Hepatocyte (in vitro differentiated cells): ENCODE results near the gene UBR1. TPM values are rescaled to one million over a fixed set of nuclear protein-coding genes. Genes with fewer than 3 reads are reported as not detected.
"Not testable (repeated sequence)": the region's sequence is repeated elsewhere in the genome, so short reads cannot be mapped to it uniquely, and the experiment has no call there.

Experiments
- DNase-seq: peaks from one replicate; pipeline ENCODE4 v3.0.0-alpha.2; 2016; ENCODE audit warnings: low spot score
- H2AFZ ChIP-seq: fragments of 200-600 bp; sonication (generic); 2 replicates; pipeline ENCODE4 v1.6.0; 2016; ENCODE audit warnings: antibody characterized with exemption, mild to moderate bottlenecking
- H3K27ac ChIP-seq: fragments of 200-600 bp; sonication (generic); 2 replicates; pipeline ENCODE4 v1.5.1; 2016; ENCODE audit warnings: mild to moderate bottlenecking
- H3K27me3 ChIP-seq: fragments of 200-600 bp; sonication (generic); 2 replicates; pipeline ENCODE4 v1.6.1; 2016
- H3K36me3 ChIP-seq: fragments of 200-600 bp; sonication (generic); replicated peaks from 2 replicates; pipeline ENCODE4 v1.5.1; 2016; ENCODE audit warnings: low read depth; ENCODE audit not compliant: insufficient read depth
- H3K4me1 ChIP-seq: fragments of 200-600 bp; sonication (generic); 2 replicates; pipeline ENCODE4 v1.5.1; 2016; ENCODE audit warnings: mild to moderate bottlenecking, moderate library complexity; ENCODE audit not compliant: insufficient read depth
- H3K4me2 ChIP-seq: fragments of 200-600 bp; sonication (generic); 2 replicates; pipeline ENCODE4 v1.6.0; 2016
- H3K4me3 ChIP-seq: fragments of 200-600 bp; sonication (generic); 2 replicates; pipeline ENCODE4 v1.5.1; 2016; ENCODE audit warnings: mild to moderate bottlenecking
- H3K79me2 ChIP-seq: fragments of 200-600 bp; sonication (generic); 2 replicates; pipeline ENCODE4 v1.6.0; 2017; ENCODE audit warnings: mild to moderate bottlenecking
- H3K9me2 ChIP-seq: fragments of 200-600 bp; sonication (generic); replicated peaks from 2 replicates; pipeline ENCODE4 v1.6.0; 2017; ENCODE audit warnings: mild to moderate bottlenecking; ENCODE audit not compliant: insufficient read depth
- H3K9me3 ChIP-seq: fragments of 200-600 bp; sonication (generic); 2 replicates; pipeline ENCODE4 v1.5.1; 2016; ENCODE audit warnings: low read depth, mild to moderate bottlenecking
- H4K20me1 ChIP-seq: fragments of 200-600 bp; sonication (generic); 2 replicates; pipeline ENCODE4 v1.6.0; 2016; ENCODE audit warnings: mild to moderate bottlenecking; ENCODE audit not compliant: insufficient read depth, poor library complexity, severe bottlenecking
- EZH2 ChIP-seq: fragments of 200-600 bp; sonication (generic); IDR thresholded peaks from 2 replicates; pipeline ENCODE4 v1.6.1; 2016; ENCODE audit warnings: antibody characterized with exemption, mild to moderate bottlenecking, borderline replicate concordance
- EZH2phosphoT487 ChIP-seq: fragments of 200-600 bp; sonication (generic); IDR thresholded peaks from one replicate; pipeline ENCODE4 v1.6.1; 2018; ENCODE audit warnings: antibody characterized with exemption, mild to moderate bottlenecking, low read depth, moderate library complexity; ENCODE audit not compliant: unreplicated experiment, severe bottlenecking
- WGBS: methylation state at CpG from one replicate; pipeline ENCODE4 v1.1.6; 2016; ENCODE audit warnings: low lambda C conversion rate; ENCODE audit errors: missing lambda C conversion rate; 5-methylcytosine and 5-hydroxymethylcytosine counted together
- polyA plus RNA-seq: library from polyadenylated mRNA; unstranded; fragments of >200 nt; fragmentation: Nextera tagmentation; extraction: Ambion mirVana; gene quantifications from 2 replicates; pipeline ENCODE4 v1.2.1, GENCODE V29; 2016
- total RNA-seq: library from RNA; depleted of rRNA; stranded (reverse); fragments of >200 nt; gene quantifications from 2 replicates; pipeline ENCODE4 v1.2.3, GENCODE V29; 2014
- TF ChIP-seq, protein P1 (sequence below): fragments of 200-600 bp; sonication (generic); IDR thresholded peaks from 2 replicates; pipeline ENCODE4 v1.5.1; 2016; ENCODE audit warnings: antibody characterized with exemption, mild to moderate bottlenecking; ENCODE audit not compliant: poor library complexity

The UBR1 gene
- total and polyA plus RNA-seq, 2 experiments from 2014 or later = 14.8 to 32.5 TPM

DNA sequence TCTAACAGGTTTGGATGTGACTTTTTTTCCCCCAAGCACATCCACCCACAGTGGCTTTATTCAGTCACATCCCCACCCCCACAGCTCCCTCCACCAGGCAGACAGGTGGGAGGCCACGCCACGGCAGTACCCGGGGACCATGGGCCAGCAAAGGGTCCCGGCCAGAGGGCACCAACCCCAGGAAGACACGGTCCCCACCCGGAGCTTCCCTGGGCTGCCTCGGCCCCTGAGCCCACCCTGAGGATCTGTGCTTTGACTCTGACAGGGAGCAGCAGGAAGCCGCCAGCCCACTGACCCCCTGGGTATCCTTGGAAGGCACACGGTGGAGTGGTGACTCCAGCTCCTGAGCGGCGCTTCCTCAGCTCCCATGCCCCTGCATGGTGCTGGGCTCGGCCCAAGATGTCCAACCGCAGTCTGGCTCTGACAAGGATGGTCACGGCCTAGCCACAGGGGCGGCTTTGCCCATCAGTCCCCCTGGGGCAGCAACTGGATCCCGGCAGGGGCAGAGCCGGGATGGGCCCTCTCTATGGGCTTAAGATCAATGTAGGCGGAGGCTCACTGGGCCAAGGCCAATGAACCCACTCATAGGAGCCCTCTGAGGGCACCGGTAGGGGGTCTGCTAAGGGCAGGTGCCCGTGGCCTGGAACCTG, 119.0 kb downstream of the UBR1 start:
- H3K27ac ChIP-seq = no peak overlapping the region
- TF ChIP-seq EZH2 (no peak), EZH2phosphoT487 (no peak)
- TF ChIP-seq, protein P1, sequence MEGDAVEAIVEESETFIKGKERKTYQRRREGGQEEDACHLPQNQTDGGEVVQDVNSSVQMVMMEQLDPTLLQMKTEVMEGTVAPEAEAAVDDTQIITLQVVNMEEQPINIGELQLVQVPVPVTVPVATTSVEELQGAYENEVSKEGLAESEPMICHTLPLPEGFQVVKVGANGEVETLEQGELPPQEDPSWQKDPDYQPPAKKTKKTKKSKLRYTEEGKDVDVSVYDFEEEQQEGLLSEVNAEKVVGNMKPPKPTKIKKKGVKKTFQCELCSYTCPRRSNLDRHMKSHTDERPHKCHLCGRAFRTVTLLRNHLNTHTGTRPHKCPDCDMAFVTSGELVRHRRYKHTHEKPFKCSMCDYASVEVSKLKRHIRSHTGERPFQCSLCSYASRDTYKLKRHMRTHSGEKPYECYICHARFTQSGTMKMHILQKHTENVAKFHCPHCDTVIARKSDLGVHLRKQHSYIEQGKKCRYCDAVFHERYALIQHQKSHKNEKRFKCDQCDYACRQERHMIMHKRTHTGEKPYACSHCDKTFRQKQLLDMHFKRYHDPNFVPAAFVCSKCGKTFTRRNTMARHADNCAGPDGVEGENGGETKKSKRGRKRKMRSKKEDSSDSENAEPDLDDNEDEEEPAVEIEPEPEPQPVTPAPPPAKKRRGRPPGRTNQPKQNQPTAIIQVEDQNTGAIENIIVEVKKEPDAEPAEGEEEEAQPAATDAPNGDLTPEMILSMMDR = no peak
- no peak overlapping the region for H2AFZ ChIP-seq
- no peak overlapping the region for H3K4me3 ChIP-seq
- H3K9me2 ChIP-seq = no peaks in the 10 kb centered on the region
- H3K4me1 ChIP-seq = no peaks in the 10 kb centered on the region
- H3K9me3 ChIP-seq = no peaks in the 10 kb centered on the region
- no peaks in the 10 kb centered on the region for H3K79me2 ChIP-seq
- DNase-seq = no peak
- H3K36me3 ChIP-seq = no peaks in the 10 kb centered on the region
- no peaks in the 10 kb centered on the region for H4K20me1 ChIP-seq
- no peaks in the 10 kb centered on the region for H3K27me3 ChIP-seq
- 99% methylated on average over 20 of the region's 20 CpGs for WGBS
- H3K4me2 ChIP-seq = no peak overlapping the region

DNA sequence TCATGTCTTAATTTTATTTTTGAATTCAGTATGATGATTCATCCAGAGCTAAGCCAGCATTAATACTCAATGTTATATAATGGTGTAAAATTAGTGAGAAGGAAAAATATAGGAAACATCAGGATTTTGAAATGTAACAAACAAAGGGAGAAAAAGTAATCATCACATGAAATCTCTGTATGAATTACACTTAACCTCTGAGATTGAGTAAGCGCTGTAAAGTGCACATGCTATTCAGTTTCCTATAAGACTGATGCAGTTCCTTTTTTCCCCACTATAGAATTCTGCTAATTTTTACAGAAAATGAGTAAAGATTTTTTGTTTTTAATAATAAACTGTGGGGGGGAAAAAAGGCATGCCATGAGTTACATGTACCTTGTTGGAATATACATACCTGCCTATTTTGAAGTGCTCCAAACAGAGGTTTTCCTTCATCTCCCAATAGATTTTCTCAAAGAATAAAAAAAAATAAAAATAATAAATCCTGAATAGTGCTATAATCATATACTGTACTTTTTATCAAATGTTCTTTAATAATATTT, 121.3 kb downstream of the UBR1 start:
- H3K79me2 ChIP-seq = no peaks in the 10 kb centered on the region
- H3K4me1 ChIP-seq = no peaks in the 10 kb centered on the region
- no peaks in the 10 kb centered on the region for H3K36me3 ChIP-seq
- TF ChIP-seq EZH2phosphoT487 (no peak), EZH2 (no peak)
- TF ChIP-seq, protein P1 = no peak
- no peak overlapping the region for H2AFZ ChIP-seq
- H3K4me3 ChIP-seq = no peak overlapping the region
- no peaks in the 10 kb centered on the region for H3K9me3 ChIP-seq
- no peaks in the 10 kb centered on the region for H3K27me3 ChIP-seq
- H3K27ac ChIP-seq = no peak overlapping the region
- WGBS = 100% methylated on average over 1 of the region's 1 CpG
- no peak for DNase-seq
- no peak overlapping the region for H3K4me2 ChIP-seq
- no peaks in the 10 kb centered on the region for H4K20me1 ChIP-seq
- no peaks in the 10 kb centered on the region for H3K9me2 ChIP-seq

DNA sequence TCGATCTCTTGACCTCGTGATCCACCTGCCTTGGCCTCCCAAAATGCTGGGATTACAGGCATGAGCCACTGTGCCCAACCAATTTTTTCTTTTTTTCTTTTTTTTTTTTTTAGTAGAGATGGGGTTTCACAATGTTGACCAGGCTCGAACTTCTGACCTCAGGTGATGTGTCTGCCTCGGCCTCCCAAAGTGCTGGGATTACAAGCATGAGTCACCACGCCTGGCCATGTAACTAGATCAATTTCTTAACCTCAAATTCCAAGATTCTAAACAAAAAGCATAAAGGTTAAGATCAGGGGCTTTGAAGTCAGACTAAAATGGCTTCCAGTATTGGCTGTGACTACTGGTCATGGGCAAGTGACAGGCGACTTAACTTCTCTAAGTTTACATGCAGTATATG, 126.7 kb downstream of the UBR1 start:
- H2AFZ ChIP-seq, H3K4me1 ChIP-seq, H3K4me3 ChIP-seq, DNase-seq, H3K36me3 ChIP-seq, H3K27me3 ChIP-seq, H4K20me1 ChIP-seq, H3K9me2 ChIP-seq, H3K4me2 ChIP-seq, H3K27ac ChIP-seq, H3K9me3 ChIP-seq, H3K79me2 ChIP-seq: not testable (repeated sequence)
- WGBS = 86% methylated on average over 6 of the region's 6 CpGs

DNA sequence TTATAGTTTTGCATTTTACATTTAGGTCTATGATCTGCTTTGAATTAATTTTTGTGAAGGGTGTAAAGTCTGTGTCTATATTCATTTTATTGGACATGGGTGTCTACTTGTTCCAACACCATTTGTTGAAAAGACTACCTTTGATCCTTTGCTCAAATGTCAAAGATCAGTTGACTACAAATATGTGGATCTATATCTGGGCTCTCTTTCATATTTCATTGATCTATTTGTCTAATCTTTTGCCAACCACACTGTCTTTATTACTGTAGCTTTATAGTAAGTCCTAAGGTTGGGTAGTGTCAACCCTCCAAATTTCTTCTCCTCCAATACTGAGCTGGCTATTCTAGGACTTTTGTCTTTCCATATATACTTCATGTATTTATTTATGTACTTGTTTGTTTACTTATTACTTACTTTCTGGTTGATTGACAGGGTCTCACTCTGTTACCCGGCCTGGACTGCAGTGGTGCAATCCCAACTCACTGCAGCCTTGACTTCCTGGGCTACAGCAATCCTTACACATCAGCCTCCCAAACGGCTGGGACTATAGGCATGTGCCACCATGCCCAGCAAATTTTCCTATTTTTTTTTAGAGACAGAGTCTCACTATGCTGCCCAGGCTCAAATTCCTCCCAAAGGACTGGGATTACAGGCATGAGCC, 131.5 kb downstream of the UBR1 start:
- Histone ChIP-seq H3K4me3 (no peak overlapping the region), H3K27ac (no peak overlapping the region), H4K20me1 (no peaks in the 10 kb centered on the region), H2AFZ (no peak overlapping the region), H3K36me3 (peaks cover 8% of the 10 kb centered on the region), H3K9me3 (no peaks in the 10 kb centered on the region), H3K27me3 (no peaks in the 10 kb centered on the region), H3K9me2 (no peaks in the 10 kb centered on the region), H3K4me2 (no peak overlapping the region), H3K4me1 (no peaks in the 10 kb centered on the region), H3K79me2 (no peaks in the 10 kb centered on the region)
- TF ChIP-seq, protein P1 = no peak
- TF ChIP-seq EZH2 = no peak
- TF ChIP-seq EZH2phosphoT487 = no peak
- 97% methylated on average over 2 of the region's 2 CpGs for WGBS
- no peak for DNase-seq
